GM12878 (cell line): ENCODE results near the gene GABRR3. TPM values are rescaled to one million over a fixed set of nuclear protein-coding genes. Genes with fewer than 3 reads are reported as not detected.

Experiments
- BRCA1 ChIP-seq: IDR thresholded peaks from 2 replicates; pipeline ENCODE4 v1.6.1; 2011; ENCODE audit warnings: low read depth, low read length, improper control_type of control experiment
- CUX1 ChIP-seq: IDR thresholded peaks from 2 replicates; pipeline ENCODE4 v1.6.1; 2012; ENCODE audit warnings: improper control_type of control experiment, low read depth, low read length; ENCODE audit not compliant: insufficient replicate concordance
- HCFC1 ChIP-seq: fragments of 150-350 bp; IDR thresholded peaks from 2 replicates; pipeline ENCODE4 v1.6.1; 2014; ENCODE audit warnings: low read length
- MEF2A ChIP-seq: IDR thresholded peaks from 2 replicates; pipeline ENCODE4 v1.6.1; 2011; ENCODE audit warnings: low read depth, mild to moderate bottlenecking, low read length, moderate library complexity; ENCODE audit not compliant: insufficient read depth
- MEF2B ChIP-seq: fragments of 450-650 bp; IDR thresholded peaks from 2 replicates; pipeline ENCODE4 v1.6.1; 2018; ENCODE audit warnings: mild to moderate bottlenecking, moderate library complexity; ENCODE audit not compliant: partially characterized antibody, poor library complexity, severe bottlenecking
- MYC ChIP-seq: IDR thresholded peaks from 2 replicates; pipeline ENCODE4 v1.6.1; 2011; ENCODE audit warnings: mild to moderate bottlenecking, low read length, moderate library complexity, inconsistent platforms; ENCODE audit not compliant: insufficient read depth, insufficient replicate concordance, insufficient read length, severe bottlenecking
- PBX3 ChIP-seq: IDR thresholded peaks from 2 replicates; pipeline ENCODE4 v1.6.1; 2011; ENCODE audit warnings: mild to moderate bottlenecking, low read depth, low read length, moderate library complexity; ENCODE audit not compliant: insufficient replicate concordance
- POU2F2 ChIP-seq: IDR thresholded peaks from 3 replicates; pipeline ENCODE4 v1.6.1; 2011; ENCODE audit warnings: low read depth, mild to moderate bottlenecking, low read length, borderline replicate concordance
- RAD51 ChIP-seq: fragments of 450-650 bp; IDR thresholded peaks from 2 replicates; pipeline ENCODE4 v1.6.1; 2016; ENCODE audit warnings: moderate library complexity, mild to moderate bottlenecking, inconsistent platforms
- SUZ12 ChIP-seq: fragments of 200-600 bp; sonication (generic); IDR thresholded peaks from one replicate; pipeline ENCODE4 v1.6.1; 2018; ENCODE audit warnings: antibody characterized with exemption, mild to moderate bottlenecking; ENCODE audit not compliant: unreplicated experiment
- ZZZ3 ChIP-seq: IDR thresholded peaks from 2 replicates; pipeline ENCODE4 v1.6.1; 2011; ENCODE audit warnings: low read depth; ENCODE audit not compliant: control insufficient read depth, insufficient read length
- polyA plus RNA-seq, 11 experiments: library from polyadenylated mRNA; depleted of rRNA in 4 of 11; unstranded in 6 of 11; stranded (reverse) in 5 of 11; fragments of >200 nt; fragmentation: Nextera tagmentation in 4 of 11; fragmentation: Illumina TruSeq in 1 of 11; extraction: Ambion mirVana in 4 of 11; extraction: Trizol in 1 of 11; gene quantifications; 1 replicate in 1 of 11; 2 replicates in 10 of 11; pipeline versions ENCODE4 v1.2.1 to v1.2.3, GENCODE V29; 2011 to 2016; ENCODE audit warnings: inconsistent platforms in 2 of 11, missing spikeins in 2 of 11, low read depth in 1 of 11
- total RNA-seq, 4 experiments: library from RNA; depleted of rRNA in 3 of 4; stranded (reverse); fragments of >200 nt in 3 of 4; fragmentation: Illumina TruSeq in 1 of 4; extraction: Trizol in 1 of 4; gene quantifications; 2 replicates each; pipeline versions ENCODE4 v1.2.1 to v1.2.3, GENCODE V29; 2013 to 2021

The GABRR3 gene
- total and polyA plus RNA-seq, 10 of the 15 experiments (the other 5 are each of a cell fraction or from before 2014, with no cell fraction given) = not detected

- TF ChIP-seq MEF2B = no peak
- TF ChIP-seq CUX1 = no peak
- no peak for TF ChIP-seq SUZ12
- no peak for TF ChIP-seq MYC
- no peak for TF ChIP-seq BRCA1
- no peak for TF ChIP-seq RAD51
- no peak for TF ChIP-seq PBX3
- TF ChIP-seq HCFC1 = no peak
- TF ChIP-seq POU2F2 = no peak
- TF ChIP-seq MEF2A = no peak
- no peak for TF ChIP-seq ZZZ3
Observed at GRCh38 chr3:97935842-97936241, 99.3 kb downstream of the GABRR3 start (continued).

Other genes starting within 250 kb of the GABRR3 start
Only the 7 nearest of the 8 such genes appear.
- gene CRYBG3, start 213.3 kb downstream of the GABRR3 start, total RNA-seq (2014; rRNA removed) = 3.2 and 3.7 TPM in 2 replicates
- 5.4 and 6.2 TPM in 2 replicates for gene CRYBG3, start 213.3 kb downstream of the GABRR3 start, total RNA-seq (2014; rRNA removed; fragmentation: Illumina TruSeq; extraction: Trizol)
- gene CRYBG3, start 213.3 kb downstream of the GABRR3 start, total RNA-seq (2021) = 3.6 and 4.0 TPM in 2 replicates
- gene CRYBG3, start 213.3 kb downstream of the GABRR3 start, polyA plus RNA-seq (2011; rRNA removed) = 0.11 and 0.13 TPM in 2 replicates
- 2.9 and 3.3 TPM in 2 replicates for gene CRYBG3, start 213.3 kb downstream of the GABRR3 start, polyA plus RNA-seq (2014; fragmentation: Illumina TruSeq; extraction: Trizol)
- under 1 TPM; 0.39 to 0.42 TPM for gene CRYBG3, start 213.3 kb downstream of the GABRR3 start, polyA plus RNA-seq (2014; fragmentation: Nextera tagmentation; extraction: Ambion mirVana)
- 2.2 and 2.6 TPM in 2 replicates for gene CRYBG3, start 213.3 kb downstream of the GABRR3 start, polyA plus RNA-seq (2014; rRNA removed)
- 1 to 10 TPM in 1 of 2 experiments, under 1 TPM in 1; 0.98 to 1.0 TPM for gene CRYBG3, start 213.3 kb downstream of the GABRR3 start, polyA plus RNA-seq (2016; fragmentation: Nextera tagmentation; extraction: Ambion mirVana)
- gene RIOX2, start 62.9 kb downstream of the GABRR3 start, total RNA-seq (2014; rRNA removed) = 42.1 and 43.9 TPM in 2 replicates
- 45.7 and 48.9 TPM in 2 replicates for gene RIOX2, start 62.9 kb downstream of the GABRR3 start, total RNA-seq (2014; rRNA removed; fragmentation: Illumina TruSeq; extraction: Trizol)
- 32.8 and 35.0 TPM in 2 replicates for gene RIOX2, start 62.9 kb downstream of the GABRR3 start, total RNA-seq (2021)
- 24.1 and 30.9 TPM in 2 replicates for gene RIOX2, start 62.9 kb downstream of the GABRR3 start, polyA plus RNA-seq (2011; rRNA removed)
- gene RIOX2, start 62.9 kb downstream of the GABRR3 start, polyA plus RNA-seq (2014; fragmentation: Illumina TruSeq; extraction: Trizol) = 42.3 and 48.4 TPM in 2 replicates
- 10 to 100 TPM; 51.8 to 52.6 TPM for gene RIOX2, start 62.9 kb downstream of the GABRR3 start, polyA plus RNA-seq (2014; fragmentation: Nextera tagmentation; extraction: Ambion mirVana)
- 31.6 and 36.1 TPM in 2 replicates for gene RIOX2, start 62.9 kb downstream of the GABRR3 start, polyA plus RNA-seq (2014; rRNA removed)
- 10 to 100 TPM; 45.6 to 46.6 TPM for gene RIOX2, start 62.9 kb downstream of the GABRR3 start, polyA plus RNA-seq (2016; fragmentation: Nextera tagmentation; extraction: Ambion mirVana)
- gene OR5AC2, start 51.9 kb upstream of the GABRR3 start, total RNA-seq (2014; rRNA removed) = not detected in 2 replicates
- not detected in 2 replicates for gene OR5AC2, start 51.9 kb upstream of the GABRR3 start, total RNA-seq (2014; rRNA removed; fragmentation: Illumina TruSeq; extraction: Trizol)
- gene OR5AC2, start 51.9 kb upstream of the GABRR3 start, total RNA-seq (2021) = not detected in 2 replicates
- not detected in 2 replicates for gene OR5AC2, start 51.9 kb upstream of the GABRR3 start, polyA plus RNA-seq (2011; rRNA removed)
- gene OR5AC2, start 51.9 kb upstream of the GABRR3 start, polyA plus RNA-seq (2014; fragmentation: Illumina TruSeq; extraction: Trizol) = not detected in 2 replicates
- gene OR5AC2, start 51.9 kb upstream of the GABRR3 start, polyA plus RNA-seq (2014; fragmentation: Nextera tagmentation; extraction: Ambion mirVana) = not detected
- not detected in 2 replicates for gene OR5AC2, start 51.9 kb upstream of the GABRR3 start, polyA plus RNA-seq (2014; rRNA removed)
- not detected for gene OR5AC2, start 51.9 kb upstream of the GABRR3 start, polyA plus RNA-seq (2016; fragmentation: Nextera tagmentation; extraction: Ambion mirVana)
- not detected in 2 replicates for gene OR5H1, start 95.4 kb upstream of the GABRR3 start, total RNA-seq (2014; rRNA removed)
- not detected in 2 replicates for gene OR5H1, start 95.4 kb upstream of the GABRR3 start, total RNA-seq (2014; rRNA removed; fragmentation: Illumina TruSeq; extraction: Trizol)
- not detected in 2 replicates for gene OR5H1, start 95.4 kb upstream of the GABRR3 start, total RNA-seq (2021)
- gene OR5H1, start 95.4 kb upstream of the GABRR3 start, polyA plus RNA-seq (2011; rRNA removed) = not detected in 2 replicates
- not detected in 2 replicates for gene OR5H1, start 95.4 kb upstream of the GABRR3 start, polyA plus RNA-seq (2014; fragmentation: Illumina TruSeq; extraction: Trizol)
- gene OR5H1, start 95.4 kb upstream of the GABRR3 start, polyA plus RNA-seq (2014; fragmentation: Nextera tagmentation; extraction: Ambion mirVana) = not detected
- gene OR5H1, start 95.4 kb upstream of the GABRR3 start, polyA plus RNA-seq (2014; rRNA removed) = not detected in 2 replicates
- gene OR5H1, start 95.4 kb upstream of the GABRR3 start, polyA plus RNA-seq (2016; fragmentation: Nextera tagmentation; extraction: Ambion mirVana) = not detected
- gene OR5H14, start 112.2 kb upstream of the GABRR3 start, total RNA-seq (2014; rRNA removed) = not detected in 2 replicates
- not detected in 2 replicates for gene OR5H14, start 112.2 kb upstream of the GABRR3 start, total RNA-seq (2014; rRNA removed; fragmentation: Illumina TruSeq; extraction: Trizol)
- gene OR5H14, start 112.2 kb upstream of the GABRR3 start, total RNA-seq (2021) = not detected in 2 replicates
- gene OR5H14, start 112.2 kb upstream of the GABRR3 start, polyA plus RNA-seq (2011; rRNA removed) = not detected in 2 replicates
- gene OR5H14, start 112.2 kb upstream of the GABRR3 start, polyA plus RNA-seq (2014; fragmentation: Illumina TruSeq; extraction: Trizol) = not detected in 2 replicates
- gene OR5H14, start 112.2 kb upstream of the GABRR3 start, polyA plus RNA-seq (2014; fragmentation: Nextera tagmentation; extraction: Ambion mirVana) = not detected
- not detected in 2 replicates for gene OR5H14, start 112.2 kb upstream of the GABRR3 start, polyA plus RNA-seq (2014; rRNA removed)
- not detected for gene OR5H14, start 112.2 kb upstream of the GABRR3 start, polyA plus RNA-seq (2016; fragmentation: Nextera tagmentation; extraction: Ambion mirVana)
- not detected in 2 replicates for gene OR5H15, start 131.4 kb upstream of the GABRR3 start, total RNA-seq (2014; rRNA removed)
- not detected in 2 replicates for gene OR5H15, start 131.4 kb upstream of the GABRR3 start, total RNA-seq (2014; rRNA removed; fragmentation: Illumina TruSeq; extraction: Trizol)
- not detected in 2 replicates for gene OR5H15, start 131.4 kb upstream of the GABRR3 start, total RNA-seq (2021)
- gene OR5H15, start 131.4 kb upstream of the GABRR3 start, polyA plus RNA-seq (2011; rRNA removed) = not detected in 2 replicates
- not detected in 2 replicates for gene OR5H15, start 131.4 kb upstream of the GABRR3 start, polyA plus RNA-seq (2014; fragmentation: Illumina TruSeq; extraction: Trizol)
- not detected for gene OR5H15, start 131.4 kb upstream of the GABRR3 start, polyA plus RNA-seq (2014; fragmentation: Nextera tagmentation; extraction: Ambion mirVana)
- not detected in 2 replicates for gene OR5H15, start 131.4 kb upstream of the GABRR3 start, polyA plus RNA-seq (2014; rRNA removed)
- not detected for gene OR5H15, start 131.4 kb upstream of the GABRR3 start, polyA plus RNA-seq (2016; fragmentation: Nextera tagmentation; extraction: Ambion mirVana)
- gene OR5H6, start 228.9 kb upstream of the GABRR3 start, total RNA-seq (2014; rRNA removed) = not detected in 2 replicates
- not detected in 2 replicates for gene OR5H6, start 228.9 kb upstream of the GABRR3 start, total RNA-seq (2014; rRNA removed; fragmentation: Illumina TruSeq; extraction: Trizol)
- gene OR5H6, start 228.9 kb upstream of the GABRR3 start, total RNA-seq (2021) = not detected in 2 replicates
- gene OR5H6, start 228.9 kb upstream of the GABRR3 start, polyA plus RNA-seq (2011; rRNA removed) = 1.2 and 1.8 TPM in 2 replicates
- gene OR5H6, start 228.9 kb upstream of the GABRR3 start, polyA plus RNA-seq (2014; fragmentation: Illumina TruSeq; extraction: Trizol) = not detected in 2 replicates
- not detected for gene OR5H6, start 228.9 kb upstream of the GABRR3 start, polyA plus RNA-seq (2014; fragmentation: Nextera tagmentation; extraction: Ambion mirVana)
- gene OR5H6, start 228.9 kb upstream of the GABRR3 start, polyA plus RNA-seq (2014; rRNA removed) = not detected in 2 replicates
- not detected for gene OR5H6, start 228.9 kb upstream of the GABRR3 start, polyA plus RNA-seq (2016; fragmentation: Nextera tagmentation; extraction: Ambion mirVana)